Gastroesophageal sphincter (tissue), 3 donors: ENCODE results near the gene GALNT18.

Experiments
- CTCF ChIP-seq, 4 experiments: fragments of 200-600 bp in 2 of 4; fragments of 450-650 bp in 2 of 4; sonication (generic) in 1 of 4; IDR thresholded peaks; one replicate each; pipeline ENCODE4 v1.5.1; 2017 to 2019; ENCODE audit warnings: antibody characterized with exemption in 4 of 4, mild to moderate bottlenecking in 2 of 4, moderate library complexity in 2 of 4
- EP300 ChIP-seq: sonication (generic); formaldehyde crosslinking; IDR thresholded peaks from one replicate; pipeline ENCODE4 v1.6.1; 2017; ENCODE audit warnings: antibody characterized with exemption, mild to moderate bottlenecking
- POLR2A ChIP-seq, 2 donors: fragments of 450-650 bp; IDR thresholded peaks; one replicate each; pipeline ENCODE4 v1.6.1; 2017; ENCODE audit warnings: antibody characterized with exemption in 2 of 2, mild to moderate bottlenecking in 2 of 2, moderate library complexity in 1 of 2
- POLR2AphosphoS5 ChIP-seq: sonication (generic); formaldehyde crosslinking; IDR thresholded peaks from one replicate; pipeline ENCODE4 v1.6.1; 2017; ENCODE audit warnings: antibody characterized with exemption

GRCh38 chr11:11661326-11662040 is 39.7 kb upstream of the GALNT18 start:
- TF ChIP-seq CTCF (IDR thresholded peaks at IDR 0.05), result no peak
- no peak for TF ChIP-seq POLR2A (IDR thresholded peaks at IDR 0.05)
- TF ChIP-seq EP300, result no peak
- TF ChIP-seq POLR2AphosphoS5, result no peak
